ENCODE measurements around the gene ABTB2.

DNA sequence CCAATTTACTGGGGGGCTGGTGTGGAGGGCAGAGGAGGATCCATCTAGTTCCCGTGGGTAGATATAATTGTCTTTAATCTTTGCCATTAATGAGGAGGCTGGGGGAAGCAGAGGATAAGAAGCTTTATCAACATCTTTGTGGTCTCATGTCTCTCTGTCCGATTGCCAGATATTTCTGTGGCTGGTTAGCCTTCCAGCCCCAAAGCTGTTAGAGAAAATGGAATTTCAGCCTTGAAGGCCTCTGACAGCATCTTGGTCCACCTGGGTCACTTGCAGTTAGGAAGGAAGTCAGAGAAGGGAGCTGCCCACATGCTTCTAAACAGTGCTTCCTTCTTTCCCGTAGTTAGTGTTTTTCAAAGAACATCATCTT, 56.9 kb downstream of the ABTB2 start:
- TF ChIP-seq, protein P1, sequence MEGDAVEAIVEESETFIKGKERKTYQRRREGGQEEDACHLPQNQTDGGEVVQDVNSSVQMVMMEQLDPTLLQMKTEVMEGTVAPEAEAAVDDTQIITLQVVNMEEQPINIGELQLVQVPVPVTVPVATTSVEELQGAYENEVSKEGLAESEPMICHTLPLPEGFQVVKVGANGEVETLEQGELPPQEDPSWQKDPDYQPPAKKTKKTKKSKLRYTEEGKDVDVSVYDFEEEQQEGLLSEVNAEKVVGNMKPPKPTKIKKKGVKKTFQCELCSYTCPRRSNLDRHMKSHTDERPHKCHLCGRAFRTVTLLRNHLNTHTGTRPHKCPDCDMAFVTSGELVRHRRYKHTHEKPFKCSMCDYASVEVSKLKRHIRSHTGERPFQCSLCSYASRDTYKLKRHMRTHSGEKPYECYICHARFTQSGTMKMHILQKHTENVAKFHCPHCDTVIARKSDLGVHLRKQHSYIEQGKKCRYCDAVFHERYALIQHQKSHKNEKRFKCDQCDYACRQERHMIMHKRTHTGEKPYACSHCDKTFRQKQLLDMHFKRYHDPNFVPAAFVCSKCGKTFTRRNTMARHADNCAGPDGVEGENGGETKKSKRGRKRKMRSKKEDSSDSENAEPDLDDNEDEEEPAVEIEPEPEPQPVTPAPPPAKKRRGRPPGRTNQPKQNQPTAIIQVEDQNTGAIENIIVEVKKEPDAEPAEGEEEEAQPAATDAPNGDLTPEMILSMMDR (conservative IDR thresholded peaks at IDR 0.05; ENCODE audit: low read depth, low read length), result no peak
- no peak for TF ChIP-seq EZH2 (IDR thresholded peaks at IDR 0.05; ENCODE audit: borderline replicate concordance, low read depth, low read length, poor library complexity, severe bottlenecking)

Data from A673 (cell line).